HEK293 (cell line): ENCODE data around the gene RRP12.

Source experiments
- CTCF ChIA-PET: fragments of 350-600 bp; formaldehyde crosslinking; extraction: SDS; loops from one replicate; lab custom pipeline; 2021; ENCODE audit warnings: antibody characterized with exemption; lab: Yijun Ruan, JAX
- POLR2A ChIA-PET: fragments of 300-600 bp; formaldehyde crosslinking; extraction: SDS; loops from one replicate; lab custom pipeline; 2020; ENCODE audit warnings: antibody characterized with exemption, inconsistent platforms; lab: Yijun Ruan, JAX
- H3K27ac ChIP-seq: fragments of 200-500 bp; sonication (Bioruptor generic); 2 replicates; pipeline ENCODE4 v1.5.1; 2014; ENCODE audit warnings: low read depth, low read length, control low read depth, inconsistent platforms; ENCODE audit errors: extremely low read depth
- H3K36me3 ChIP-seq, 2 experiments: fragments of 200-500 bp in 1 of 2; sonication (Bioruptor generic) in 1 of 2; 1 replicate in 1 of 2; 2 replicates in 1 of 2; pipeline ENCODE4 v1.5.1; 2014 to 2017; ENCODE audit warnings: inconsistent platforms in 2 of 2, low read length in 2 of 2; ENCODE audit not compliant: control insufficient read depth in 2 of 2, insufficient read depth in 1 of 2
- H3K4me1 ChIP-seq: fragments of 200-500 bp; sonication (Bioruptor generic); 2 replicates; pipeline ENCODE4 v1.5.1; 2014; ENCODE audit warnings: mild to moderate bottlenecking, low read length, inconsistent platforms; ENCODE audit not compliant: control insufficient read depth, insufficient read depth
- H3K4me3 ChIP-seq: 2 replicates; pipeline ENCODE4 v1.5.1; 2011; ENCODE audit warnings: low read depth, mild to moderate bottlenecking, control low read depth, low read length, moderate library complexity
- H3K9me3 ChIP-seq: fragments of 200-500 bp; sonication (Bioruptor generic); 2 replicates; pipeline ENCODE4 v1.5.1; 2014; ENCODE audit warnings: low read depth, low read length, inconsistent platforms; ENCODE audit not compliant: control insufficient read depth, insufficient read depth
- FEZF1 ChIP-seq: fragments of 450-650 bp; formaldehyde crosslinking; IDR thresholded peaks from 2 replicates; pipeline ENCODE4 v1.5.1; 2016; ENCODE audit warnings: missing biosample characterization, missing genetic modification characterization
- IKZF3 ChIP-seq: fragments of 450-650 bp; IDR thresholded peaks from 2 replicates; pipeline ENCODE4 v1.5.0; 2018; ENCODE audit warnings: missing biosample characterization, mild to moderate bottlenecking, missing genetic modification characterization, moderate library complexity
- KLF9 ChIP-seq: fragments of 450-650 bp; formaldehyde crosslinking; IDR thresholded peaks from 2 replicates; pipeline ENCODE4 v1.5.1; 2016; ENCODE audit warnings: missing biosample characterization, missing genetic modification characterization, low read depth
- OSR2 ChIP-seq: fragments of 450-650 bp; formaldehyde crosslinking; IDR thresholded peaks from 2 replicates; pipeline ENCODE4 v1.5.1; 2016; ENCODE audit warnings: missing biosample characterization, missing genetic modification characterization
- YY2 ChIP-seq: fragments of 450-650 bp; formaldehyde crosslinking; IDR thresholded peaks from 2 replicates; pipeline ENCODE4 v1.5.1; 2016; ENCODE audit warnings: missing biosample characterization, missing genetic modification characterization
- ZBTB17 ChIP-seq: fragments of 450-650 bp; formaldehyde crosslinking; IDR thresholded peaks from 2 replicates; pipeline ENCODE4 v1.5.1; 2016; ENCODE audit warnings: missing biosample characterization, missing genetic modification characterization
- ZBTB21 ChIP-seq: fragments of 450-650 bp; formaldehyde crosslinking; IDR thresholded peaks from 2 replicates; pipeline ENCODE4 v1.5.1; 2017; ENCODE audit warnings: missing biosample characterization, missing genetic modification characterization
- ZBTB8A ChIP-seq: fragments of 450-650 bp; formaldehyde crosslinking; IDR thresholded peaks from 2 replicates; pipeline ENCODE4 v1.5.1; 2016; ENCODE audit warnings: missing biosample characterization, missing genetic modification characterization
- ZNF10 ChIP-seq: fragments of 450-650 bp; formaldehyde crosslinking; IDR thresholded peaks from 2 replicates; pipeline ENCODE4 v1.5.1; 2017; ENCODE audit warnings: missing biosample characterization, missing genetic modification characterization
- ZNF175 ChIP-seq: fragments of 450-650 bp; formaldehyde crosslinking; IDR thresholded peaks from 2 replicates; pipeline ENCODE4 v1.5.1; 2016; ENCODE audit warnings: missing biosample characterization, missing genetic modification characterization
- ZNF274 ChIP-seq, 2 experiments: fragments of 200-500 bp in 1 of 2; fragments of 450-650 bp in 1 of 2; sonication (Bioruptor generic) in 1 of 2; formaldehyde crosslinking in 1 of 2; IDR thresholded peaks; 2 replicates each; pipeline versions ENCODE4 v1.5.1 to v1.6.1; 2014 to 2016; ENCODE audit warnings: borderline replicate concordance in 1 of 2, inconsistent platforms in 1 of 2, low read length in 1 of 2, missing biosample characterization in 1 of 2, missing genetic modification characterization in 1 of 2
- ZNF366 ChIP-seq: fragments of 450-650 bp; formaldehyde crosslinking; conservative IDR thresholded peaks from 2 replicates; pipeline ENCODE4 v1.5.1; 2016; ENCODE audit warnings: missing biosample characterization, missing genetic modification characterization
- ZNF37A ChIP-seq: fragments of 450-650 bp; IDR thresholded peaks from 2 replicates; pipeline ENCODE4 v1.5.1; 2018; ENCODE audit warnings: missing biosample characterization, missing genetic modification characterization
- ZNF529 ChIP-seq: fragments of 450-650 bp; formaldehyde crosslinking; IDR thresholded peaks from 2 replicates; pipeline ENCODE4 v1.5.1; 2017; ENCODE audit warnings: missing genetic modification characterization, missing biosample characterization; ENCODE audit not compliant: insufficient replicate concordance
- ZNF560 ChIP-seq: fragments of 450-650 bp; formaldehyde crosslinking; IDR thresholded peaks from 2 replicates; pipeline ENCODE4 v1.5.1; 2017; ENCODE audit warnings: missing biosample characterization, missing genetic modification characterization, borderline replicate concordance
- ZNF626 ChIP-seq: fragments of 450-650 bp; sonication (Bioruptor Pico); formaldehyde crosslinking; IDR thresholded peaks from 2 replicates; pipeline ENCODE4 v1.5.1; 2018; ENCODE audit warnings: missing biosample characterization, missing genetic modification characterization, inconsistent platforms
- ZNF776 ChIP-seq: fragments of 450-650 bp; formaldehyde crosslinking; IDR thresholded peaks from 2 replicates; pipeline ENCODE4 v1.5.0; 2017; ENCODE audit warnings: missing biosample characterization, missing genetic modification characterization, borderline replicate concordance
- TF ChIP-seq, protein P1 (sequence below): fragments of 450-650 bp; formaldehyde crosslinking; IDR thresholded peaks from 2 replicates; pipeline ENCODE4 v1.5.1; 2016; ENCODE audit warnings: missing biosample characterization, missing genetic modification characterization, borderline replicate concordance
- TF ChIP-seq, protein P2 (sequence below): fragments of 450-650 bp; formaldehyde crosslinking; IDR thresholded peaks from 2 replicates; pipeline ENCODE4 v1.5.1; 2017; ENCODE audit warnings: missing biosample characterization, missing genetic modification characterization
- TF ChIP-seq, protein P3 (sequence below): fragments of 450-650 bp; formaldehyde crosslinking; IDR thresholded peaks from 2 replicates; pipeline ENCODE4 v1.5.1; 2016; ENCODE audit warnings: missing biosample characterization, missing genetic modification characterization
- TF ChIP-seq, protein P4 (sequence below): fragments of 450-650 bp; formaldehyde crosslinking; optimal IDR thresholded peaks from 2 replicates; pipeline ENCODE3; 2016; ENCODE audit warnings: missing biosample characterization, mild to moderate bottlenecking, missing genetic modification characterization
- TF ChIP-seq, protein P5 (sequence below): fragments of 450-650 bp; formaldehyde crosslinking; IDR thresholded peaks from 2 replicates; pipeline ENCODE4 v1.5.1; 2016; ENCODE audit warnings: missing biosample characterization, missing genetic modification characterization
- TF ChIP-seq, protein P6 (sequence below): fragments of 450-650 bp; formaldehyde crosslinking; IDR thresholded peaks from 2 replicates; pipeline ENCODE4 v1.5.1; 2017; ENCODE audit warnings: missing biosample characterization, missing genetic modification characterization
- TF ChIP-seq, protein P7 (sequence below): fragments of 450-650 bp; formaldehyde crosslinking; IDR thresholded peaks from 2 replicates; pipeline ENCODE4 v1.5.1; 2016; ENCODE audit warnings: missing biosample characterization, missing genetic modification characterization

Gene RRP12

DNA sequence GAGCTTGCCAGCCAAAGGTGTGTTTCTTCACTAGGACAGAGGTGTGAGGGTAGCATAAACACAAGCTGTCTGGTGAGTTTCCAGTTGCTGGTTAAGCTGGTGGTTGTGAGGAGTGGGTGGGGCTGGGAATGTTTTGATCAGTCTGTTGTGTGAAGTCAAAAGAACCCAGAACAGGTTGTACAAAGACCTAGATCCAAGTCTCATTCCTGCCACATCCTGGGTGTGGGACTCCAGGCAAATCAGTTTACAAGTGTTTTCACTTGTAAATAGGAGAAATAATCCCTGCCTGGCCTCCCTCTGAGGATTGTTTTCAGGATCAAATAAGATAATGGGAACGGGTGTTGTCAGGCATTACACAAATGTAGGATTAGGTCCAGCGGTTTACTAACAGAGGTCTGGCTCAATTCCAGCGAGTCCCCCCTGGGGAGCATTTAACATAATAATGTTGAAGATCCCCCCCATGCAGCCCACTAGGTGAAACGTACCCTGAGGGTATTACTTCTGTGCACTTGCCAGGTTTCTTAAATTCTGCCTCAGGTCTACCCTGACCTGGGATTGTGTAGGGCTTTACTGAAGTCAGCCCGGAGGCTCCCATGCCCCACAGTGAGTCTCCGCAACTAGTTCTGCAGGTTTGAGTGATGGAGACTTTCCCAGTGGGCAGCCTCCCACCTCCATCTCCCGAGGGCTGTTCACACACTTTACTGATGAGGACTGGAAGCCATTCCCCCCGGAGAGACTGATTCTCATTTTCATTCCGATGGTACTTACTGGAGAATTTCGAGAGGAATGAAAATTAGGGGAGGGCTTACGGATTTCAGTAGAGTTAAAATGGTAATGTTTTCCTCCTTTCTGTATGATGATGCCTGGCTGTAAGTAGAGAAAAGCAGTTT lies 64.0 kb downstream of the RRP12 start:
- Histone ChIP-seq H3K4me1 (peaks cover 16% of the 10 kb centered on the region), H3K4me3 (peak overlapping the region; percentile 6; the same call in 1 of the 2 replicates), H3K27ac (no peak overlapping the region), H3K9me3 (no peaks in the 10 kb centered on the region), H3K36me3 (no peaks in the 10 kb centered on the region)
- ChIA-PET POLR2A (interaction anchor here (1.1 kb wide), 1 partner anchor 64 kb away, joined by 3 read pairs; the partner anchor contains the start of gene RRP12), CTCF (no interaction called here)
- no peak for TF ChIP-seq ZNF529 (tag by site-specific recombination)
- TF ChIP-seq ZNF626 (tag by site-specific recombination), result no peak
- TF ChIP-seq, protein P1, sequence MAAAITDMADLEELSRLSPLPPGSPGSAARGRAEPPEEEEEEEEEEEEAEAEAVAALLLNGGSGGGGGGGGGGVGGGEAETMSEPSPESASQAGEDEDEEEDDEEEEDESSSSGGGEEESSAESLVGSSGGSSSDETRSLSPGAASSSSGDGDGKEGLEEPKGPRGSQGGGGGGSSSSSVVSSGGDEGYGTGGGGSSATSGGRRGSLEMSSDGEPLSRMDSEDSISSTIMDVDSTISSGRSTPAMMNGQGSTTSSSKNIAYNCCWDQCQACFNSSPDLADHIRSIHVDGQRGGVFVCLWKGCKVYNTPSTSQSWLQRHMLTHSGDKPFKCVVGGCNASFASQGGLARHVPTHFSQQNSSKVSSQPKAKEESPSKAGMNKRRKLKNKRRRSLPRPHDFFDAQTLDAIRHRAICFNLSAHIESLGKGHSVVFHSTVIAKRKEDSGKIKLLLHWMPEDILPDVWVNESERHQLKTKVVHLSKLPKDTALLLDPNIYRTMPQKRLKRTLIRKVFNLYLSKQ (tag by site-specific recombination), result no peak
- TF ChIP-seq ZNF175 (tag by site-specific recombination), result no peak
- TF ChIP-seq, protein P2, sequence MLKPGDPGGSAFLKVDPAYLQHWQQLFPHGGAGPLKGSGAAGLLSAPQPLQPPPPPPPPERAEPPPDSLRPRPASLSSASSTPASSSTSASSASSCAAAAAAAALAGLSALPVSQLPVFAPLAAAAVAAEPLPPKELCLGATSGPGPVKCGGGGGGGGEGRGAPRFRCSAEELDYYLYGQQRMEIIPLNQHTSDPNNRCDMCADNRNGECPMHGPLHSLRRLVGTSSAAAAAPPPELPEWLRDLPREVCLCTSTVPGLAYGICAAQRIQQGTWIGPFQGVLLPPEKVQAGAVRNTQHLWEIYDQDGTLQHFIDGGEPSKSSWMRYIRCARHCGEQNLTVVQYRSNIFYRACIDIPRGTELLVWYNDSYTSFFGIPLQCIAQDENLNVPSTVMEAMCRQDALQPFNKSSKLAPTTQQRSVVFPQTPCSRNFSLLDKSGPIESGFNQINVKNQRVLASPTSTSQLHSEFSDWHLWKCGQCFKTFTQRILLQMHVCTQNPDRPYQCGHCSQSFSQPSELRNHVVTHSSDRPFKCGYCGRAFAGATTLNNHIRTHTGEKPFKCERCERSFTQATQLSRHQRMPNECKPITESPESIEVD, result peak; percentile 57
- TF ChIP-seq, protein P3, sequence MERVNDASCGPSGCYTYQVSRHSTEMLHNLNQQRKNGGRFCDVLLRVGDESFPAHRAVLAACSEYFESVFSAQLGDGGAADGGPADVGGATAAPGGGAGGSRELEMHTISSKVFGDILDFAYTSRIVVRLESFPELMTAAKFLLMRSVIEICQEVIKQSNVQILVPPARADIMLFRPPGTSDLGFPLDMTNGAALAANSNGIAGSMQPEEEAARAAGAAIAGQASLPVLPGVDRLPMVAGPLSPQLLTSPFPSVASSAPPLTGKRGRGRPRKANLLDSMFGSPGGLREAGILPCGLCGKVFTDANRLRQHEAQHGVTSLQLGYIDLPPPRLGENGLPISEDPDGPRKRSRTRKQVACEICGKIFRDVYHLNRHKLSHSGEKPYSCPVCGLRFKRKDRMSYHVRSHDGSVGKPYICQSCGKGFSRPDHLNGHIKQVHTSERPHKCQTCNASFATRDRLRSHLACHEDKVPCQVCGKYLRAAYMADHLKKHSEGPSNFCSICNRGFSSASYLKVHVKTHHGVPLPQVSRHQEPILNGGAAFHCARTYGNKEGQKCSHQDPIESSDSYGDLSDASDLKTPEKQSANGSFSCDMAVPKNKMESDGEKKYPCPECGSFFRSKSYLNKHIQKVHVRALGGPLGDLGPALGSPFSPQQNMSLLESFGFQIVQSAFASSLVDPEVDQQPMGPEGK (tag by site-specific recombination), result peak; percentile 32; the same call in 1 of the 2 replicates
- TF ChIP-seq, protein P4, sequence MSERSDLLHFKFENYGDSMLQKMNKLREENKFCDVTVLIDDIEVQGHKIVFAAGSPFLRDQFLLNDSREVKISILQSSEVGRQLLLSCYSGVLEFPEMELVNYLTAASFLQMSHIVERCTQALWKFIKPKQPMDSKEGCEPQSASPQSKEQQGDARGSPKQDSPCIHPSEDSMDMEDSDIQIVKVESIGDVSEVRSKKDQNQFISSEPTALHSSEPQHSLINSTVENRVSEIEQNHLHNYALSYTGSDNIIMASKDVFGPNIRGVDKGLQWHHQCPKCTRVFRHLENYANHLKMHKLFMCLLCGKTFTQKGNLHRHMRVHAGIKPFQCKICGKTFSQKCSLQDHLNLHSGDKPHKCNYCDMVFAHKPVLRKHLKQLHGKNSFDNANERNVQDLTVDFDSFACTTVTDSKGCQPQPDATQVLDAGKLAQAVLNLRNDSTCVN, result no peak
- TF ChIP-seq, protein P5, sequence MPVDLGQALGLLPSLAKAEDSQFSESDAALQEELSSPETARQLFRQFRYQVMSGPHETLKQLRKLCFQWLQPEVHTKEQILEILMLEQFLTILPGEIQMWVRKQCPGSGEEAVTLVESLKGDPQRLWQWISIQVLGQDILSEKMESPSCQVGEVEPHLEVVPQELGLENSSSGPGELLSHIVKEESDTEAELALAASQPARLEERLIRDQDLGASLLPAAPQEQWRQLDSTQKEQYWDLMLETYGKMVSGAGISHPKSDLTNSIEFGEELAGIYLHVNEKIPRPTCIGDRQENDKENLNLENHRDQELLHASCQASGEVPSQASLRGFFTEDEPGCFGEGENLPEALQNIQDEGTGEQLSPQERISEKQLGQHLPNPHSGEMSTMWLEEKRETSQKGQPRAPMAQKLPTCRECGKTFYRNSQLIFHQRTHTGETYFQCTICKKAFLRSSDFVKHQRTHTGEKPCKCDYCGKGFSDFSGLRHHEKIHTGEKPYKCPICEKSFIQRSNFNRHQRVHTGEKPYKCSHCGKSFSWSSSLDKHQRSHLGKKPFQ (tag by site-specific recombination), result no peak
- TF ChIP-seq, protein P6, sequence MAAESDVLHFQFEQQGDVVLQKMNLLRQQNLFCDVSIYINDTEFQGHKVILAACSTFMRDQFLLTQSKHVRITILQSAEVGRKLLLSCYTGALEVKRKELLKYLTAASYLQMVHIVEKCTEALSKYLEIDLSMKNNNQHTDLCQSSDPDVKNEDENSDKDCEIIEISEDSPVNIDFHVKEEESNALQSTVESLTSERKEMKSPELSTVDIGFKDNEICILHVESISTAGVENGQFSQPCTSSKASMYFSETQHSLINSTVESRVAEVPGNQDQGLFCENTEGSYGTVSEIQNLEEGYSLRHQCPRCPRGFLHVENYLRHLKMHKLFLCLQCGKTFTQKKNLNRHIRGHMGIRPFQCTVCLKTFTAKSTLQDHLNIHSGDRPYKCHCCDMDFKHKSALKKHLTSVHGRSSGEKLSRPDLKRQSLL (tag by site-specific recombination), result peak; percentile 83
- TF ChIP-seq, protein P7, sequence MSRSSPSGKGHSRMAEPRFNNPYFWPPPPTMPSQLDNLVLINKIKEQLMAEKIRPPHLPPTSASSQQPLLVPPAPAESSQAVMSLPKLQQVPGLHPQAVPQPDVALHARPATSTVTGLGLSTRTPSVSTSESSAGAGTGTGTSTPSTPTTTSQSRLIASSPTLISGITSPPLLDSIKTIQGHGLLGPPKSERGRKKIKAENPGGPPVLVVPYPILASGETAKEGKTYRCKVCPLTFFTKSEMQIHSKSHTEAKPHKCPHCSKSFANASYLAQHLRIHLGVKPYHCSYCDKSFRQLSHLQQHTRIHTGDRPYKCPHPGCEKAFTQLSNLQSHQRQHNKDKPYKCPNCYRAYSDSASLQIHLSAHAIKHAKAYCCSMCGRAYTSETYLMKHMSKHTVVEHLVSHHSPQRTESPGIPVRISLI (tag by site-specific recombination), result no peak
- TF ChIP-seq ZNF37A (tag by site-specific recombination), result no peak
- no peak for TF ChIP-seq ZBTB21
- no peak for TF ChIP-seq FEZF1
- peak; percentile 85 for TF ChIP-seq ZBTB17 (tag by site-specific recombination)
- no peak for TF ChIP-seq ZNF10 (tag by site-specific recombination)
- TF ChIP-seq ZNF560 (tag by site-specific recombination), result no peak
- TF ChIP-seq ZNF366, result 0 out of 2 replicates have a peak, but pooled peaks have one; percentile 8
- no peak for TF ChIP-seq OSR2 (tag by site-specific recombination)
- TF ChIP-seq ZNF274 (IDR thresholded peaks at IDR 0.05; ENCODE audit: low read length), result no peak
- TF ChIP-seq ZNF274 (tag by site-specific recombination; IDR thresholded peaks at IDR 0.05; ENCODE audit: borderline replicate concordance), result no peak
- peak; percentile 23; the same call in 1 of the 2 replicates for TF ChIP-seq KLF9 (tag by site-specific recombination)
- TF ChIP-seq IKZF3, result peak; percentile 45
- no peak for TF ChIP-seq ZNF776 (tag by site-specific recombination)
- no peak for TF ChIP-seq YY2
- TF ChIP-seq ZBTB8A (tag by site-specific recombination), result peak; percentile 68
